Head of caudate nucleus (tissue), 42 donors: ENCODE results near the gene PACSIN3.

ENCODE experiments used
- DNase-seq, 42 donors: peaks; one replicate each; pipeline versions ENCODE4 v3.0.0 to v3.0.0-alpha.2; 2020 to 2021; ENCODE audit warnings: mixed read lengths in 7 of 42
- intact Hi-C: fragments of 100-400 bp; cut with DNase I; formaldehyde crosslinking; loops from one replicate; pipeline ENCODE4 v1.15.0; 2022

PACSIN3 gene

DNA sequence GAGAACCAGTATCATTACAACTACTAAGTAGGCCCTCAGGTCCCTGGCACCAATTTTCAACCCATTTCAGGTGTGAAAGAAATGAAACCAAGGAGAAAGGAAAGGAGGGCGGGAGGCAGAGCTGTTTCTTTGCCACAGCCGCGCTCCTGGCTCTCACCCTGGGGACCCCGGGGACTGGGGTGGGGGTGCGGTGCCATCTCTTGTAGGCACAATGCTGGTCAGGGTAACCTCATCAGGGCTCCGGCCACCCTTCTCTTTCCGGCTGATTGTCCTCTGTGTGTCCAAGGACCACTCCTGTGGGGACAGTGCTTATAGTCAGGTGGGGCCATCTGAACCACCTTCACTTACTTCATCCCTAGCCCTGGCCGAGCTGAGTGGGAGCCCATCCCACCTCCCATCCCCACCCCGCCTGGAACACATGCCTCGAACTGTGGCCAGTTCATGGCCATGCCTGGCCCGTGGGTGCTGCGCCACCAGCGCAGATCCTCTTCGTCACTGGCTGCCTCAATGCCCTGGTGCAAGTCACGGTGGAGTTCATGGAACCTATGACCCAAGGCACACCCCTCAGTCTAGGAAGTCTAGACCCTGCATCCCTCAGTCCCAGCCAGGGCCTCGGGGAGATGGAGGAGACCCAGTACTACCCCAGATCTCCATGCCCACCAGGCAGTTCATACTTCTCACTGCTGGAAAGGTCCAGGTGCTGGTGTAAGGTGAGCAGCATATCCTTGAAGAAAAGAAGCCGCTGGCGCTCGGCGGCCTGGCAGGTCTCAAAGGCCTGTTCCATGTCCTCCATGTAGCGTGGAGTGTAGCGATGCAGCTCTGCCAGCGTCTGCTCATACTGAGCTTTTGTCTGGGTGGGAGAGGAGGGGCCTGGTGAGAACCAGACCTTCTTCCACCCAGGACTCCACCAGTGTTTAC, 7.2 kb downstream of the PACSIN3 start:
- intact Hi-C loops = loop anchor here (5.0 kb wide), 1 partner anchor 178 kb away; no protein-coding TSS in a partner anchor
- no peak for DNase-seq

DNA sequence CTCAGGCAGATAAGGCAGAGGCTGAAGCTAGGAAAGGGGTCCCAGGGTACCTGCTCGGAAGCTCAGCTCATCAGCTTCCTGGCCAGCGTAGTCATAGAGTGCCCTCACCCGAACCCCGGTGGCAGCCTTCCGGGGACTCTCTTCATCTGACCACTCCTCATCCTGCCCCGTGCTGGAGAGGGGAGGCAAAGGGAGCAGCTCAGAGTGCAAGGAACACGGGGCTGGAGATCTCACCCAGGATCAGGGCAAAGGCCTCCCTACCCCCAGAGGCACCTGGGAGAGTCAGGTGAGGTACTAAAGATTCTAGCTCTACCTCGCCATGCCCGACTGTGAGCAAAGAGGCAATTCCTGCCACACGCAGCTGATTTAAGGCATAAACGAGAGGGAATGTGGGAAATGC, 7.9 kb downstream of the PACSIN3 start:
- intact Hi-C loops = loop anchor here (5.0 kb wide), 1 partner anchor 179 kb away; no protein-coding TSS in a partner anchor

GRCh38 chr11:47177846-47178245, 8.4 kb downstream of the PACSIN3 start:
- DNase-seq = peak in 2 of 42 donors; percentile 11 to 48
- intact Hi-C loops = loop anchor here (2.0 to 5.0 kb wide), 3 partner anchors 37 to 179 kb away; partner anchors contain the start of gene DDB2

More for the DNA sequence above, 7.9 kb downstream of the PACSIN3 start:
- DNase-seq = no peak

DNA sequence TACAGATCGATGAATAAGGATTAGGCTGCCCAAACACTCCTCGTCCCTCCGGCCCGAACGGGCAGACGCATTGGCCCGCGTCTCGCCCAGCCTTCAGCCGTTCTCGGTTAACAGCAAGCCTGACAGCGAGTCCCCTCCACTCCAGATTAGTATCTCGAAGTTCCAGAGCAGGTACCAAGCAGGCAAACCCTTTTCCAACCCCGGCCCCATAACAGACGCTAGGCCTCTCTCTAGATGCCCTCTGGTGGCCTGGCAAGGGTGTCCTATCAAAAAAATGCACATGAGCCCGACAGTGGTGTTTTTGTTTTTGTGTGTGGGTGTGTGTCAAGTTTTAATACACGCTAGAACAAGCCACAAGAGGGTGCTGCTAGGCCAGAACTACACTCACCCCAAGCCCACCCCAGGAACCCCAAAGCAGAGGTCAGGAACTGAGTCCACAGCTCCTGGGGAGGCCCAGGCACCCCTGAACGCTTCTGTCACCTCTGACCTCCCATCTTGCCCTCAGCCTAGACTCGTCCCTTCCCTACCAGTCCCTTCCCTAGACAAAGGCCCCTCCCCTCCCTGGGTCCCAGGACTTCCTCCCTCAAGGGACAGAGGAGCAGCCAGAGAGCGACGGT, 8.9 kb downstream of the PACSIN3 start:
- peak in 40 of 42 donors; percentile 59 to 90 (median 78) for DNase-seq
- intact Hi-C loops = loop anchor here (2.0 to 5.0 kb wide), 3 partner anchors 37 to 180 kb away; partner anchors contain the start of gene DDB2

- intact Hi-C loops = loop anchor here (2.0 to 5.0 kb wide), 3 partner anchors 38 to 181 kb away; partner anchors contain the start of gene DDB2
- DNase-seq = peak; percentile 95 to 99 (median 98)
These were observed 9.7 kb downstream of the PACSIN3 start, which contains the start of gene ARFGAP2 for GRCh38 chr11:47176328-47177228. Gene ARFGAP2 (minus strand): TSS chr11:47176879. CDS start chr11:47176853, 26 bp downstream.

- intact Hi-C loops = loop anchor here (2.0 to 5.0 kb wide), 3 partner anchors 39 to 181 kb away; partner anchors contain the start of gene DDB2
- no peak for DNase-seq
These were observed 10.4 kb downstream of the PACSIN3 start for GRCh38 chr11:47175746-47176327.

- intact Hi-C loops = no loop called here
These were observed 13.4 kb downstream of the PACSIN3 start for GRCh38 chr11:47172740-47173336.

GRCh38 chr11:47171856-47172255, 14.4 kb downstream of the PACSIN3 start:
- intact Hi-C loops = no loop called here
- peak in 2 of 42 donors; percentile 27 to 45 for DNase-seq

More at GRCh38 chr11:47172740-47173336, 13.4 kb downstream of the PACSIN3 start:
- DNase-seq = no peak

DNA sequence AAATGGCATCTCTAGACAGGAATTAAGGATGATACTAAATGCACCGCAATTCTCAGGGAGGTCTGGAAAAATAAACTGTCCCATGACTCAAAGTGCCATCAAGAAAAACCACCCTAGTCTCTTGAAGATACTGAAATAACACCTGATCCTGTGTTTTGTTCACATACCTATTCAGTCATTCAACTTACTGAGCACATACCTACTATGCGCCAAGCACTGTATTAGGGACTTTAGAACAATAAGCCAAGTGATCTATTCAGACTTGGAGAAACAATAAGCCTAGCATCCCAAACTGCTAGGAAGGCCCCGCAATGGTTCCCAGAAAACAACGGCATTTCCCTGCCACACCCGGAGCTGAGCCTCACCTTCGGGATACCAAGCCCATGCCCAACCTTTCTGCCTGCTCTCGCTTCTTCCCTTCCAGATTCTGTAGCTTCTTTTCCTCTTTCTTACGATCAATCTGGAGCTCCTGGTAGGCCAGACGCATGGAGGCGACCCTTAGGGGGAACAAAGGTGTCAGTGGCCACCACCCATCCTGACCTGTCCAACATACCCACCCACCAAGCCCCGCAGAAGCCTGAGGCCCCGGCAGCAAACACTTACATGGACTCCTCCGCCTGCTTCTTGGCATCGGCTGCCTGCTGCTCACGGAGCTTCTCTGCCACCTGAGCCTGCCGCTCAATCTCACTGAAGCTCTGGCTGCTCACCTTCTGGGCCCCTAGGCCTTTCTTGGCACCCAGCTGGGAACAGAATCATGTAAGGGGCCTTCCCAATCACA, 15.0 kb downstream of the PACSIN3 start:
- intact Hi-C loops = no loop called here
- DNase-seq = no peak

- intact Hi-C loops = no loop called here
- DNase-seq = no peak
These were observed 19.9 kb downstream of the PACSIN3 start for GRCh38 chr11:47166368-47166767.

- intact Hi-C loops = no loop called here
- DNase-seq = peak in 8 of 42 donors; percentile 20 to 70 (median 50)
These were observed 20.9 kb downstream of the PACSIN3 start for GRCh38 chr11:47165253-47165840.

DNA sequence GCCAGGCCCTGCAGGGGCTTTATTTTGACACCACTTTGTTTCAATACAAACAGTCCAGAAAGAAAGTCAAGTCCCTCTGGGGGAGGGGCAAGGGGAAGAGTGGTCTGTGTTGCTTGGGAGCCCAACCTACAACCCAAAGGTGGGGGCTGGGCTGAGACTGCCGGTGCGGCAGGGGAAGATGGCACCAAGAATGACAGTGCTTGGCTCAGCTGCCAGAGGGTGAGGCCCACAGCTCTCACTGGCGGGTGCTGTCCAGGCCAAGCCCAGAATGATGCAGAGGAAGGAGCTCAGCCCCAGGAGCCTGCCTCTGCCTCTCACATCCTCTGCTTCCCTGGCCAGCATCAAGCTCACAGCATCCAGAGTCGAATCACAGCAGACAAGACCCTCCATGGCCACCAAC, 21.9 kb downstream of the PACSIN3 start:
- intact Hi-C loops = no loop called here
- no peak for DNase-seq

DNA sequence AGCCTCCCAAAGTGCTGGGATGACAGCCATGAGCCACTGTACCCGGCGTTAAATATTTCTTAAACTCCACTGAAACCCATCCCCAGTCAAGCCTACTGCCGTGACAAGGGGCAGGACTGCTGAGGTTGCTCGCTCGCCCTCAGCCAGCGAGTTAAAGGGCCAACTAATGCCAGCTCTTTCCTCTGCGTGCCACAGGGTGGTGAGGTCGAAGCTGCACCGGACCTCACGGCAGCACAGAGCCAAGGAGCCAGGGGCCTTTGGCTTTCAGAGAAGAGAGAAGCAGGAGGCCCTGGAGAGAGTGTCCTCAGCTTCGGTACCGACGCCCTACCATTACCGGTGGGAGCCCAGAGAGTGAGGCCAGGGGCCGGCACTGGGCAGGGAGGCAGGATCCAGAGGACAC, 22.3 kb downstream of the PACSIN3 start:
- no peak for DNase-seq
- intact Hi-C loops = no loop called here

GRCh38 chr11:47163193-47163592, 23.0 kb downstream of the PACSIN3 start:
- no peak for DNase-seq
- intact Hi-C loops = no loop called here

DNA sequence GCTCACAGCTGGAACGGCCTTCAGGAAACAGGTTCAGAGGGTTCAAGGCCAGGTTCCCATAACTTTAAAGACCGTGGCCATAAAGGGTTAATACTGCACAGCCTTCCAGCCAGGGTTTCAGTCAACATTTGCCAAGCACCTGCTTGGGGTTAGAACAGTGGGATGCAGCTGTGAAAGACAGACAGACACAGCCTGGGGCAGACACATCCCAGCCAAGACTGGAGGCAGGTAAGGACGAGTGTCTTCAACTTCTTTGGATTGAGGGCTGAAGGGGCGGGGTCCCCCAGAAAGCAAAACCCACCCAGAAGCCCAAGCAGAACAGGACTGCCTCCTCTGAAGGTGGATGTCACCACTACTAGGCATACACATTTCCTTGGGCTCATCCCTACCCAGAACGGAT, 23.8 kb downstream of the PACSIN3 start:
- DNase-seq = no peak
- intact Hi-C loops = no loop called here

DNA sequence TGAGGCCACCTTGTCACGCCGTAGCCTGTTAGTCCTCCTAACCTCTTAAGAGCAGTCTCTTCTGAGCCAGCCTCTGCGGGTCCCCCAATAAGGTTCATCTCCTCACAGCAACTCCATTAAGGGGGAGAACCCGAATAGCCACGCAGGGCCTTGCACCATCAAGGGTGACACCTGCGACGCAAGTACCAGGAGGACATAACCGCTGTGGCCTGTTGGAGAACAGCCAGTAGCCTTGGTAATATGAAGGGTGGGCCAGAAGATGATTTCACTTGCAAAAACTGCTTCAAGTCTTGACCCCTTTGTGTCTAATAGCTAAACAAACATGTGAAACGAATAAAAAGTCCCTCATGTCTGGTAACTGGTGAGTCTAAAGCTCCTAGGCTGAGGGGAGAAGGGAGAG, 24.3 kb downstream of the PACSIN3 start:
- intact Hi-C loops = no loop called here
- no peak for DNase-seq
